Hepatocyte (in vitro differentiated cells): ENCODE measurements around the gene NEDD4L.
"Not testable (repeated sequence)": the region's sequence is repeated elsewhere in the genome, so short reads cannot be mapped to it uniquely, and the experiment has no call there.

Experiments used
- EZH2 ChIP-seq: fragments of 200-600 bp; sonication (generic); IDR thresholded peaks from 2 replicates; pipeline ENCODE4 v1.6.1; 2016; ENCODE audit warnings: antibody characterized with exemption, mild to moderate bottlenecking, borderline replicate concordance
- EZH2phosphoT487 ChIP-seq: fragments of 200-600 bp; sonication (generic); IDR thresholded peaks from one replicate; pipeline ENCODE4 v1.6.1; 2018; ENCODE audit warnings: antibody characterized with exemption, mild to moderate bottlenecking, low read depth, moderate library complexity; ENCODE audit not compliant: unreplicated experiment, severe bottlenecking
- TF ChIP-seq, protein P1 (sequence below): fragments of 200-600 bp; sonication (generic); IDR thresholded peaks from 2 replicates; pipeline ENCODE4 v1.5.1; 2016; ENCODE audit warnings: antibody characterized with exemption, mild to moderate bottlenecking; ENCODE audit not compliant: poor library complexity

DNA sequence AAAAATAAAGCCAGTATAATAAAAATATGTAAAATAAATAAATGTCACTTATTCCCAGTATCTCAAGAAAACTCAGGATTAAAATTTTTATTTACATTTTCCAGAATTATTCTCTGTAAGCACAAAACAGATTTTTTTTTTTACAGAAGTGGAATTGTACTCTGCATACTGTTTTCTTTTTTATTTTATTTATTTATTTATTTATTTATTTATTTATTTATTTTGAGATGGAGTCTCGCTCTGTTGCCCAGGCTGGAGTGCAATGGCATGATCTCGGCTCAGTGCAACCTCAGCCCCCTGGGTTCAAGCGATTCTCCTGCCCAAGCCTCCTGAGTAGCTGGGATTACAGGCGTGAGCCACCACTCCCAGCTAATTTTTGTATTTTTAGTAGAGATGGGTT, 336.1 kb downstream of the NEDD4L start:
- TF ChIP-seq, protein P1, sequence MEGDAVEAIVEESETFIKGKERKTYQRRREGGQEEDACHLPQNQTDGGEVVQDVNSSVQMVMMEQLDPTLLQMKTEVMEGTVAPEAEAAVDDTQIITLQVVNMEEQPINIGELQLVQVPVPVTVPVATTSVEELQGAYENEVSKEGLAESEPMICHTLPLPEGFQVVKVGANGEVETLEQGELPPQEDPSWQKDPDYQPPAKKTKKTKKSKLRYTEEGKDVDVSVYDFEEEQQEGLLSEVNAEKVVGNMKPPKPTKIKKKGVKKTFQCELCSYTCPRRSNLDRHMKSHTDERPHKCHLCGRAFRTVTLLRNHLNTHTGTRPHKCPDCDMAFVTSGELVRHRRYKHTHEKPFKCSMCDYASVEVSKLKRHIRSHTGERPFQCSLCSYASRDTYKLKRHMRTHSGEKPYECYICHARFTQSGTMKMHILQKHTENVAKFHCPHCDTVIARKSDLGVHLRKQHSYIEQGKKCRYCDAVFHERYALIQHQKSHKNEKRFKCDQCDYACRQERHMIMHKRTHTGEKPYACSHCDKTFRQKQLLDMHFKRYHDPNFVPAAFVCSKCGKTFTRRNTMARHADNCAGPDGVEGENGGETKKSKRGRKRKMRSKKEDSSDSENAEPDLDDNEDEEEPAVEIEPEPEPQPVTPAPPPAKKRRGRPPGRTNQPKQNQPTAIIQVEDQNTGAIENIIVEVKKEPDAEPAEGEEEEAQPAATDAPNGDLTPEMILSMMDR = not testable (repeated sequence)
- TF ChIP-seq EZH2, EZH2phosphoT487: not testable (repeated sequence)
